Fibroblast of villous mesenchyme (primary cell): ENCODE results near the gene SLC13A4. TPM values are rescaled to one million over a fixed set of nuclear protein-coding genes. Genes with fewer than 3 reads are reported as not detected.

ENCODE experiments used
- DNase-seq: peaks from one replicate; pipeline ENCODE4 v3.0.0-alpha.2; 2010; ENCODE audit warnings: low read depth
- H3K4me3 ChIP-seq: 2 replicates; pipeline ENCODE4 v1.5.1; 2011; ENCODE audit warnings: low read depth, mild to moderate bottlenecking, low read length
- CTCF ChIP-seq: IDR thresholded peaks from 2 replicates; pipeline ENCODE4 v1.5.1; 2012; ENCODE audit warnings: low read depth, mild to moderate bottlenecking, low read length; ENCODE audit not compliant: insufficient read depth
- total RNA-seq: library from RNA; depleted of rRNA; stranded (reverse); fragments of >200 nt; gene quantifications from 2 replicates; pipeline ENCODE4 v1.2.3, GENCODE V29; 2012

Gene SLC13A4
- total RNA-seq, 1 donor = not detected

GRCh38 chr7:135731131-135731530, 3.1 kb upstream of the SLC13A4 start:
- H3K4me3 ChIP-seq = no peak overlapping the region
- DNase-seq = no peak
- no peak for TF ChIP-seq CTCF

- no peak for TF ChIP-seq CTCF
- DNase-seq = peak; percentile 44
- H3K4me3 ChIP-seq = no peak overlapping the region
These were observed 1.2 kb upstream of the SLC13A4 start for GRCh38 chr7:135729230-135729629.

- H3K4me3 ChIP-seq = no peak overlapping the region
- TF ChIP-seq CTCF = no peak
- no peak for DNase-seq
These were observed 894 bp downstream of the SLC13A4 start for GRCh38 chr7:135726911-135727673.

GRCh38 chr7:135726276-135726788, 1.7 kb downstream of the SLC13A4 start:
- no peak overlapping the region for H3K4me3 ChIP-seq
- no peak for DNase-seq
- TF ChIP-seq CTCF = no peak

GRCh38 chr7:135723411-135723810, 4.6 kb downstream of the SLC13A4 start:
- H3K4me3 ChIP-seq = no peak overlapping the region
- no peak for TF ChIP-seq CTCF
- DNase-seq = no peak

GRCh38 chr7:135721198-135721820, 6.7 kb downstream of the SLC13A4 start:
- no peak for DNase-seq
- TF ChIP-seq CTCF = no peak
- no peak overlapping the region for H3K4me3 ChIP-seq

GRCh38 chr7:135719688-135720087, 8.3 kb downstream of the SLC13A4 start:
- DNase-seq = no peak
- no peak overlapping the region for H3K4me3 ChIP-seq
- no peak for TF ChIP-seq CTCF
